K562 (cell line): ENCODE measurements around the gene GNAT1. TPM values are rescaled to one million over a fixed set of nuclear protein-coding genes. Genes with fewer than 3 reads are reported as not detected.
A peak's percentile ranks its signal among the peaks of the same experiment; 100 is the strongest.

Experiments used
- BACH1 ChIP-seq: fragments of 200-800 bp; sonication (Bioruptor generic); IDR thresholded peaks from 2 replicates; pipeline ENCODE4 v1.6.1; 2016; ENCODE audit warnings: missing genetic modification characterization, missing compliant biosample characterization
- CAMTA2 ChIP-seq: fragments of 250-450 bp; sonication (Bioruptor Pico); conservative IDR thresholded peaks from 2 replicates; pipeline ENCODE4 v1.5.1; 2022
- CCNT2 ChIP-seq: IDR thresholded peaks from 2 replicates; pipeline ENCODE4 v1.6.1; 2011; ENCODE audit warnings: borderline replicate concordance, low read depth, mild to moderate bottlenecking, moderate library complexity, mixed read lengths, low read length; ENCODE audit not compliant: insufficient read length; ENCODE audit errors: extremely low read depth
- CHD1 ChIP-seq: fragments of 200-600 bp; sonication (generic); IDR thresholded peaks from one replicate; pipeline ENCODE4 v1.6.1; 2012; ENCODE audit warnings: mild to moderate bottlenecking, moderate library complexity, low read length, inconsistent platforms
- CXXC5 ChIP-seq: fragments of 250-450 bp; sonication (Bioruptor Pico); IDR thresholded peaks from 2 replicates; pipeline ENCODE4 v1.8.0; 2022; ENCODE audit warnings: inconsistent platforms, mild to moderate bottlenecking, moderate library complexity
- ELF1 ChIP-seq: fragments of 200-800 bp; sonication (Bioruptor generic); IDR thresholded peaks from 2 replicates; pipeline ENCODE4 v1.6.1; 2016; ENCODE audit warnings: missing genetic modification characterization, missing compliant biosample characterization
- EP300 ChIP-seq: IDR thresholded peaks from 2 replicates; pipeline ENCODE4 v1.6.1; 2012; ENCODE audit warnings: low read length, improper control_type of control experiment
- KHSRP ChIP-seq: fragments of 450-650 bp; IDR thresholded peaks from 2 replicates; pipeline ENCODE4 v1.6.1; 2017
- PHTF2 ChIP-seq: fragments of 250-450 bp; sonication (Bioruptor Pico); IDR thresholded peaks from 2 replicates; pipeline ENCODE4 v1.5.0; 2021; ENCODE audit warnings: mild to moderate bottlenecking
- RB1 ChIP-seq: fragments of 450-650 bp; IDR thresholded peaks from 2 replicates; pipeline ENCODE4 v1.6.1; 2017; ENCODE audit warnings: low read depth, mild to moderate bottlenecking
- TCF7L2 ChIP-seq: fragments of 150-350 bp; IDR thresholded peaks from 2 replicates; pipeline ENCODE4 v1.6.1; 2016; ENCODE audit warnings: low read depth, mild to moderate bottlenecking, low read length, moderate library complexity
- TEAD1 ChIP-seq, 2 experiments: fragments of 450-650 bp in 1 of 2; sonication (generic) in 1 of 2; formaldehyde crosslinking; IDR thresholded peaks; 2 replicates each; pipeline versions ENCODE4 v1.4.0 to v1.8.0; 2020 to 2022; ENCODE audit warnings: mild to moderate bottlenecking in 2 of 2, missing genetic modification reagents in 1 of 2
- TSHZ1 ChIP-seq: fragments of 250-450 bp; sonication (Bioruptor Pico); IDR thresholded peaks from 2 replicates; pipeline ENCODE4 v1.4.0; 2020; ENCODE audit warnings: mild to moderate bottlenecking, moderate library complexity
- YBX1 ChIP-seq: fragments of 450-650 bp; IDR thresholded peaks from 2 replicates; pipeline ENCODE4 v1.7.1; 2016; ENCODE audit warnings: mild to moderate bottlenecking
- ZNF146 ChIP-seq: IDR thresholded peaks from one replicate; pipeline ENCODE4 v1.6.1; 2018; ENCODE audit warnings: missing compliant biosample characterization; ENCODE audit not compliant: unreplicated experiment
- ZNF324 ChIP-seq: fragments of 250-450 bp; sonication (Bioruptor Pico); IDR thresholded peaks from 2 replicates; pipeline ENCODE4 v1.4.0; 2020; ENCODE audit warnings: mild to moderate bottlenecking
- polyA plus RNA-seq, 8 experiments: library from polyadenylated mRNA; depleted of rRNA in 4 of 8; stranded (reverse) in 5 of 8; unstranded in 3 of 8; fragments of >200 nt; fragmentation: Nextera tagmentation in 2 of 8; fragmentation: Illumina TruSeq in 1 of 8; extraction: Ambion mirVana in 2 of 8; extraction: Trizol in 1 of 8; gene quantifications; 2 replicates each; pipeline versions ENCODE4 v1.2.1 to v1.2.3, GENCODE V29; 2011 to 2014; ENCODE audit warnings: inconsistent platforms in 1 of 8, missing spikeins in 1 of 8
- total RNA-seq, 7 experiments: library from RNA; depleted of rRNA in 6 of 7; stranded (reverse); fragments of >200 nt in 6 of 7; fragmentation: Illumina TruSeq in 2 of 7; extraction: Trizol in 2 of 7; gene quantifications; 2 replicates each; pipeline versions ENCODE4 v1.2.1 to v1.2.3, GENCODE V29; 2011 to 2021; ENCODE audit warnings: low replicate concordance in 1 of 7
- TF ChIP-seq, protein P1 (sequence below): fragments of 250-450 bp; sonication (Bioruptor Pico); IDR thresholded peaks from 2 replicates; pipeline ENCODE4 v1.4.0; 2020; ENCODE audit warnings: mild to moderate bottlenecking, moderate library complexity, borderline replicate concordance
- TF ChIP-seq, protein P2 (sequence below): fragments of 250-450 bp; sonication (Bioruptor Pico); IDR thresholded peaks from 2 replicates; pipeline ENCODE4 v1.5.1; 2021; ENCODE audit warnings: mild to moderate bottlenecking
- TF ChIP-seq, protein P3 (sequence below), 3 experiments: fragments of 200-800 bp in 1 of 3; sonication (Bioruptor generic) in 1 of 3; sonication (generic) in 1 of 3; formaldehyde crosslinking in 1 of 3; IDR thresholded peaks; 2 replicates each; pipeline versions ENCODE4 v1.6.1 to v1.8.0; 2016 to 2022; ENCODE audit warnings: mild to moderate bottlenecking in 2 of 3, missing compliant biosample characterization in 2 of 3, missing genetic modification characterization in 2 of 3, missing genetic modification reagents in 1 of 3

GNAT1 gene
- total and polyA plus RNA-seq, 9 of the 15 experiments (the other 6 are each of a cell fraction or from before 2014, with no cell fraction given), result not detected

DNA sequence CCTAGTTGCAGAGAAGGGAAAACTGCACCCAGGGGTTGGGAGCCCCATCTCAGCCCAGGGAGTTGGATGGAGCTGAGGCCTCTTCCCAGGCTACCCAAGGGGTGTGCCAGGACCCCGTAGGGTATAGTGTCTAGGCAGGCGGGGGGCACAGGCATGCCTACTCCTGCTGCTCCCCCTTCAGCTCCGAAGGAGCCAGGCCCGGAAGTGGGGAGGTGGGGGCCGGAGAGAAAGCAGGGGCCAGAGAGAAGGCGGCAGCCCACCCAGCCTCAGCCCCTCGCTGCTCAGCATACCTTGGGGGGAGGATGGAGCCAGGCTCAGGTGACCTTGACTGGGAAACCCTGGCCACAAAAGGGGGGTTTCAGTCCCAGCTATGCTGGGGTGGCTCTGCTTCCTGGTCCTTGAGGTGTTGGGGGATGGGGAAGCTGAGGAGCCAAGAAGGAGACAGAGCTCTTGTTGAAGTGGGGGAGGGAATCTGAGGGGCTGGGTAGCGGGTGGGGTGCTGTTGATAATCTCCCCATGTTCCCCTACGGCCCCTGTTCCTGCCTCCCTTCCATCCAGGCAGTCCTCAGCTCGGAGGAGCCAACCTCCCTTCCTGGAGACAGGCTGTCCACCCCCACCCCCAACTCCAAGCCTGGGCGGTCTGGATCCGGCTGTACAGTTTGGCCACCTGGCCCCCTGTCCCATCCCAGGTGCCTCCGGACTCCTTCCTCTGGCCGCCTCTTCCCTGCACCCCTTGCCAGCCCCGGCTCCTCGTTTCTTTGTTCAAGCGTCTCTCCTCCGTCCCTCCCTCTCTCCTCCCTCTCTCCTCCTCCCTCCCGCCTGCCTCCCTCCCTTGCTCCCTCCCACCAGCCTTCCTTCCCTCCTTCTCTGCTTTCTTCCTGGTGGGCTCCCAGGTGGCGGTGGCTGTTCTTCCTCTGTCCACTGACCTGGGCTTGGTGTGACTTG lies 34.6 kb upstream of the GNAT1 start (continued):
- TF ChIP-seq, protein P1, sequence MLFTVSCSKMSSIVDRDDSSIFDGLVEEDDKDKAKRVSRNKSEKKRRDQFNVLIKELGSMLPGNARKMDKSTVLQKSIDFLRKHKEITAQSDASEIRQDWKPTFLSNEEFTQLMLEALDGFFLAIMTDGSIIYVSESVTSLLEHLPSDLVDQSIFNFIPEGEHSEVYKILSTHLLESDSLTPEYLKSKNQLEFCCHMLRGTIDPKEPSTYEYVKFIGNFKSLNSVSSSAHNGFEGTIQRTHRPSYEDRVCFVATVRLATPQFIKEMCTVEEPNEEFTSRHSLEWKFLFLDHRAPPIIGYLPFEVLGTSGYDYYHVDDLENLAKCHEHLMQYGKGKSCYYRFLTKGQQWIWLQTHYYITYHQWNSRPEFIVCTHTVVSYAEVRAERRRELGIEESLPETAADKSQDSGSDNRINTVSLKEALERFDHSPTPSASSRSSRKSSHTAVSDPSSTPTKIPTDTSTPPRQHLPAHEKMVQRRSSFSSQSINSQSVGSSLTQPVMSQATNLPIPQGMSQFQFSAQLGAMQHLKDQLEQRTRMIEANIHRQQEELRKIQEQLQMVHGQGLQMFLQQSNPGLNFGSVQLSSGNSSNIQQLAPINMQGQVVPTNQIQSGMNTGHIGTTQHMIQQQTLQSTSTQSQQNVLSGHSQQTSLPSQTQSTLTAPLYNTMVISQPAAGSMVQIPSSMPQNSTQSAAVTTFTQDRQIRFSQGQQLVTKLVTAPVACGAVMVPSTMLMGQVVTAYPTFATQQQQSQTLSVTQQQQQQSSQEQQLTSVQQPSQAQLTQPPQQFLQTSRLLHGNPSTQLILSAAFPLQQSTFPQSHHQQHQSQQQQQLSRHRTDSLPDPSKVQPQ (CRISPR knock-in tag), result no peak
- TF ChIP-seq BACH1 (tag) (no peak), EP300 (no peak), YBX1 (no peak), CXXC5 (CRISPR knock-in tag) (no peak), TEAD1 (CRISPR knock-in tag; IDR thresholded peaks at IDR 0.05) (no peak), CHD1 (no peak), PHTF2 (CRISPR knock-in tag) (no peak), ZNF324 (CRISPR knock-in tag) (no peak), TCF7L2 (no peak), ZNF146 (CRISPR knock-in tag) (no peak), RB1 (no peak), ELF1 (tag) (0 out of 2 replicates have a peak, but pooled peaks have one; percentile 10), KHSRP (no peak), CAMTA2 (CRISPR knock-in tag) (no peak), CCNT2 (no peak), TSHZ1 (no peak)
- TF ChIP-seq, protein P2, sequence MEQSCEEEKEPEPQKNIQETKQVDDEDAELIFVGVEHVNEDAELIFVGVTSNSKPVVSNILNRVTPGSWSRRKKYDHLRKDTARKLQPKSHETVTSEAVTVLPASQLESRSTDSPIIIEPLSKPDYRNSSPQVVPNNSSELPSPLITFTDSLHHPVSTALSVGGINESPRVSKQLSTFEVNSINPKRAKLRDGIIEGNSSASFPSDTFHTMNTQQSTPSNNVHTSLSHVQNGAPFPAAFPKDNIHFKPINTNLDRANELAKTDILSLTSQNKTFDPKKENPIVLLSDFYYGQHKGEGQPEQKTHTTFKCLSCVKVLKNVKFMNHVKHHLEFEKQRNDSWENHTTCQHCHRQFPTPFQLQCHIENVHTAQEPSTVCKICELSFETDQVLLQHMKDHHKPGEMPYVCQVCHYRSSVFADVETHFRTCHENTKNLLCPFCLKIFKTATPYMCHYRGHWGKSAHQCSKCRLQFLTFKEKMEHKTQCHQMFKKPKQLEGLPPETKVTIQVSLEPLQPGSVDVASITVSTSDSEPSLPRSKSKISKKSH (CRISPR knock-in tag), result no peak
- TF ChIP-seq, protein P3, sequence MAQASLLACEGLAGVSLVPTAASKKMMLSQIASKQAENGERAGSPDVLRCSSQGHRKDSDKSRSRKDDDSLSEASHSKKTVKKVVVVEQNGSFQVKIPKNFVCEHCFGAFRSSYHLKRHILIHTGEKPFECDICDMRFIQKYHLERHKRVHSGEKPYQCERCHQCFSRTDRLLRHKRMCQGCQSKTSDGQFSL (CRISPR knock-in tag; IDR thresholded peaks at IDR 0.05), result no peak
- TF ChIP-seq, protein P3 (tag; IDR thresholded peaks at IDR 0.05), result no peak
